22Rv1 (cell line): ENCODE results near the gene AMOT.

Experiments
- ZFX ChIP-seq: fragments of 450-650 bp; IDR thresholded peaks from 2 replicates; pipeline ENCODE4 v1.6.1; 2017; ENCODE audit warnings: antibody characterized with exemption, borderline replicate concordance
- TF ChIP-seq, protein P1 (sequence below): fragments of 450-650 bp; IDR thresholded peaks from 2 replicates; pipeline ENCODE4 v1.5.1; 2017; ENCODE audit warnings: mild to moderate bottlenecking

DNA sequence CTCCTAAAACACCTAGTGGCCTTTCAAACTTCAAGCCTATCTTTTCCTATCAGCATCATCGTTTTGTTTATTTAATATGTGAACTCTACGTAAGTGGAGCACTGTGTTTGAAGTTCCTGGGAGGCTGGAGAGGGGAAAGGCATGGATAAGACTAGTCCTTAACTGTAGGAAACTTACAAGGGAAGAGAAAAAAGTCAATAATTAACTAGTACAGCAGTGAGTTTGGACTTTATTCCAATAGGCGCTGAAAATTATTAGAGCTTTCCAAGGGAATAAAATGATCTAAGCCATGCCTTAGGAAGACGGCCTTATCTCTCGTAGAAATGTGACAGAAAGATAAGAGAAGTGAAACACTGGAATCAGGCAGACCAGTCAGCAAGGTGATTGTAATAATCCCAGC lies 55.3 kb downstream of the AMOT start:
- TF ChIP-seq, protein P1, sequence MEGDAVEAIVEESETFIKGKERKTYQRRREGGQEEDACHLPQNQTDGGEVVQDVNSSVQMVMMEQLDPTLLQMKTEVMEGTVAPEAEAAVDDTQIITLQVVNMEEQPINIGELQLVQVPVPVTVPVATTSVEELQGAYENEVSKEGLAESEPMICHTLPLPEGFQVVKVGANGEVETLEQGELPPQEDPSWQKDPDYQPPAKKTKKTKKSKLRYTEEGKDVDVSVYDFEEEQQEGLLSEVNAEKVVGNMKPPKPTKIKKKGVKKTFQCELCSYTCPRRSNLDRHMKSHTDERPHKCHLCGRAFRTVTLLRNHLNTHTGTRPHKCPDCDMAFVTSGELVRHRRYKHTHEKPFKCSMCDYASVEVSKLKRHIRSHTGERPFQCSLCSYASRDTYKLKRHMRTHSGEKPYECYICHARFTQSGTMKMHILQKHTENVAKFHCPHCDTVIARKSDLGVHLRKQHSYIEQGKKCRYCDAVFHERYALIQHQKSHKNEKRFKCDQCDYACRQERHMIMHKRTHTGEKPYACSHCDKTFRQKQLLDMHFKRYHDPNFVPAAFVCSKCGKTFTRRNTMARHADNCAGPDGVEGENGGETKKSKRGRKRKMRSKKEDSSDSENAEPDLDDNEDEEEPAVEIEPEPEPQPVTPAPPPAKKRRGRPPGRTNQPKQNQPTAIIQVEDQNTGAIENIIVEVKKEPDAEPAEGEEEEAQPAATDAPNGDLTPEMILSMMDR = no peak
- TF ChIP-seq ZFX = no peak
